Medulla oblongata (tissue), 1 donor: Measurements from ENCODE around the gene NIPAL4.

Source experiments
- DNase-seq: peaks from one replicate; pipeline ENCODE4 v3.0.0-alpha.2; 2015; ENCODE audit errors: extremely low spot score

Gene NIPAL4

DNA sequence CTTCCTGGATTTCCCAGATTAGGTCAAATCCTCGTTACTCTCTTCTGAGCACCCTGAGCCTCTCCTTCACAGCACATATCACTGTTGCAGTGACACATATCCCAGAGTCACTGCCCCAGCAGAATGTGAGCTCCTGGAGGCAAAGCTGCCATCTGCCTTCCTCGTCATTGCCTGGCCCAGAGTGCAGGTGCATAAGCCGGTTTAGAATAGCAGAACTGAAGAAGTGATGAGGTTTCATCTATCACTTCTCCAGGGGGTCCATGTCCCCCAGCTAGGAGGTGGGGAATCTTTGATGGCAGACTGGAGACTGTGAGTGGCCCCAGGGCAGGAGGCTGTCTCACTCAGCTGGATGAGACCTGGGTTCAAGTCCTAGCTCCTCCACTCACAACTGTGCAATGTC lies 25.8 kb downstream of the NIPAL4 start:
- no peak for DNase-seq

DNA sequence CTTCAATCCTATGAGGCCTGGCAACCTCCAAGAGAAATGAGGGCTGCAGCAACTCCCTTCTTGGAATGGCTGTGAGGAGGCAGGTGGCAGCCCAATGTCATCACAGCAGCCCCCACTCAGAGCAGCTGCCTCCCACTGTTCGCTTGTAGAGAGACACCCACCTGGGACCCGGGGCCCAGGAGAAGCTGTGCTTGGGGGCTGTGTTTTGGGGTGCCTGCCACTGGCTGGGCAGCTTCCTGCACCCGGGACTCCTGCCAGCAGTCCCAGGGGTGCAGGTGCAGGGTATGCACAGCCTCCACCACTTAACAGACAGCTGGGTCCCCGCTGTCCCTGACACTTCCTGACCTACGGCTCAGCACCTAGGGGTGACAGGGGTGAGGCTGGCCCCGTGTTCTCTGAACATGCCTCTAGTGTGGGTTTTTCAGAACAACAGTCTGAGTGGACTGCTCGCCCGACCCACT lies 26.2 kb downstream of the NIPAL4 start:
- no peak for DNase-seq

DNA sequence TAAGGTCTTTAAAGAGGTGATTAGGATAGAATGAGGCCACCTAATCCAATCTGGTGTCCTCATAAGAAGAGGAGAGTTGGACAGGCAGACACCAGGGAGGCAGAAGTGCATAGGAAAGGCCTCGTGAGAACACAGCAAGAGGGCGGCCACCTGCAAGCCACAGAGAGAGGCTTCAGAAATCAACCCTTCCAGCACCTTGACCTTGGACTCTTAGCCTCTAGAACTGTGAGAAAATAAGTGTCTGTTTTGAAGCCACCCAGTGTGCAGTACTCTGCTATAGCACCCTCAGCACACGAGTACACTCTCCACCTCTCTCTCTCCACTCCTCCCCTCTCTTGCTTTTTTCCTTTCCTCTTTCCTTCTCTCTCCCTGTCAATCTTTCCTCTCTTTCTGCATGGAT lies 26.8 kb downstream of the NIPAL4 start:
- DNase-seq, result no peak

DNA sequence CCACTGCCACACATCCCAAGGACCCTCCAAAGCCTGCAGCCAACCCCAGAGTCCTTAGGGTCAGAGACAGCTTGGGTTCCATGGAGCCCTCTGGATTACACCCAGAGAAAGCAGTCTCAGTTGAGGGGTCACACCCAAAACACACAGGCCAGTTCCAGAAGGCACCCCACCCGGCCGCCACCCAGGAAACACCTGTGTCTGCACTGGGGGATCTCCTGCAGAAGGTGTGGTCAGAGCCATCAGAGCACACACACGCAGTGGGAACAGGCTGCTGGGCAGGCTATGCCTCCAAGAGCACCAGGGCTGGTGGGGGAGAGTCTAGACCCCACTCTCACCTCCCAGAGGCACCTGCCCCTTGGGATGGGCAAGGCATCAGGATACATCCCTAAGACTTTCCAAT lies 27.3 kb downstream of the NIPAL4 start:
- no peak for DNase-seq

DNA sequence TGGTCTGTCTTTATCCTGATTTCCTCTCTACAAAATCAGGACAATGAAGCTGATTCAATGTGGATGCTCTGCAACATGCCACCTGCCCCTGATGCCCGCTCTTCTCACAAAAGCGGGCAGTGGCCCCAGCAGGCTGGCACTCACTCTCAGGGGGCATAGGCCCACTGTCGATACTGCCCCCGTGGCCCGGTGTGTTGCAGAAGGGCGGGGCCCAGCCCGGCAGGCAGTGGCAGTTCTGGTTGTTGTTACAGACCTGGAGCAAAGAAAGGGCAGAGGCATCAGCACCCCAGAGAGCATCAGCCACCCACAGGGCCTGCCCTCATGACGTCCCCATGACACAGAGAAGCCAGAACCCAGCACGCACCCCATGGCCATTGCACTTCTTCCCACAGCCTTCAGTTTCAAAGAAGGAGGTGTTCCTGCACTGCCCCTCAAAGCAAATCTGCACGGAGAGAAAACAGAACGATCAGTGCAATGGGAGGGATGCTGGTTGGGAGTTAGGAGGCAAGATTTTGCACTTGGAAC lies 31.5 kb downstream of the NIPAL4 start:
- DNase-seq, result no peak

DNA sequence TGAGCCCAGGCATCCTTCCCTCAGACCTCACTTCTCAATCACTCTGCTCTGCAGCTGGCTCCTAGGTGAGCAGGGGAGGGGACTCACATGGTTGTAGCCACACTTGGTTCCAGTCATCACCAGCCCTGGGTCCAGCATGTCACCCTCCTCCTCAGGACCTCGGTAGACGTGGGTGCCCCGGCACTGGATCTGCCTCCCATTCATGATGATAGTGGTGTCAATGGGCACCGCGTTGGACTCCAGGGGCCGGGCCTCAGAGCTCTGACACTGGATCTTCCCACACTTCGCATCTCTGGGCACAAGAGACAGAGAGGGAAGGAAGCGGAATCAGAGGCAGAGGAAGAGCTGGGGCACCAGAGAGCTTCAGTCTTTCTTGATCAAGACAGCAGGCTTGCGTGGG lies 32.9 kb downstream of the NIPAL4 start:
- no peak for DNase-seq

DNA sequence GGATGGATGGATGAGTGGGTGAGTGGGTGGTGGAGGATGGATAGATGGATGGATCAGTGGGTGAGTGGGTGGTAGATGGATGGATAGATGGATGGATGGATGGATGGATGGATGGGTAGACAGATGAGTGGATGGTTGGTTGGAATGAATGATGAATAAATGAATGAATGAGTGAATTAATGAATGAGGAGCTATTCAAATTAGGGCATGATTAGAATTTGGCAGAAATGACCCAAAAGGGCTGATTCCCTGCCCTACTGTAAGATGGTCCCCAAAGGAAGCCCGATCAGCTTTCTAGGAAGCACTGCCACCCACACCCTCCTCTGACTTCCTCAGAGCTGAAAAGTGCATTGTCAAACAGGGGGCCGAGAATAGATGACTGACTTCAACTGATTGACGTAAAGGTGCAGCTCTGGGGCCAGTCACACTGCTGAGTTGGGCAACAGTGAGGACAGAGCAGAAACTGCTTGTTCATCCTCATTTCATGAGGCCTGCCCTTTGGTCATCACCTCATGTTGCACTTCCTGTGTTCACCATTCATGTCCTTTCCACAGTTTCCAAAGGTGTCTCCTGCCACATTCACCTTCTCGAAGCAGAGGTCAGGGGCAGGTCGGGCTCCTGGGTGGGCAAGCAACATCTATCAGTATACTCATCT lies 34.3 kb downstream of the NIPAL4 start:
- no peak for DNase-seq

DNA sequence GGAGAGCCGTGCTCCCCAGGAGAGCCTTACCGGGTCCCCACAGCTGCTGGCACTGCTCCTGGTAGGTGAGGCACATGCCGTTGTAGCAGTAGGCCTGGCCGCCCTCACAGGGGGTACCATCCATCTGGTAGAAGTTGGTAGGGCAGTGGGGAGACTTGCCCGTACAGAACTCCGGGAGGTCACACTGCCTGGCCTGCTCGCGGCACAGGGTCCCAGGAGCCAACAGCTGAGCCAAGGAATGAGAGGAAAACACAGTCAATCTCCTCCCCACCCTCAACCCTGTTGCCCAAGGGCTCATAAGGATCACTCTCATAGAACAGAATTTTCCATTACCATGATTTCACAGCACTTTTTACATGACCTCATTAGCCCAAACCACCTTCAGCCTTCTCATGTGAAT lies 36.9 kb downstream of the NIPAL4 start:
- no peak for DNase-seq

DNA sequence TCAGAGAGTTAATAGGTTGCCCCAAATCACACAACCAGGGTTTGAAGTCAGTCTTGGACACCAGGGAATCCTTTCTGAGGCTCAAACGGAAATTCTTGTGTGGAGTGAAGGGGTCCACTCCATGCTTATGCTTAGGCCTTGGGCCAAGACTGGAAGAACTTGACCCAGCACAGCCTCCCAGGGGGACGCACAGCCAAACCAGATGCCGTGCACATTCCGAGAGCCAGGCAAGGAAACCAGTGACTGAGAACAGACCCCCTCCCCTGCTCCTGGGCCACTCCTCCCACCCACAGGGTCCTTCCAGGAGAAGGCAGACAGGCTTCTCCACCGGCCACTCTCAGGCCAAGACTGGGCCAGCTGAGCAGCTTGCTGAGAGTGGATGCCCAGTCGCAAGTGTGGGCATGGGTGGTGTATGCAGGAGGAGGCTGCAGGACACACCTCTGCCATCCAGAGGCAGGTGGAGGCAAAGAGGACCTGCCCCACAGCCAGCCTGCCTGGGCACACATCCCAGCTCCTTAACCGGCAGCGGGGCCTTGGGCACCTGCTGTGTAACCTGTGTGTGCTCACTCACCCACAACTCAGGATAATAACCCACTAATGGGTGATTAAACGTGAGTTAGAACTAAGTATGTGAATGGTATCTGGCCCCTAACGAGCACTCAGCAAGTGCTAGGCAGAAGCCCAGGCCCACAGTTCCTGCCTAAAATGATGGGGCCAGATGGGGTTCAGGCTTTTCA lies 38.0 kb downstream of the NIPAL4 start:
- DNase-seq, result no peak

DNA sequence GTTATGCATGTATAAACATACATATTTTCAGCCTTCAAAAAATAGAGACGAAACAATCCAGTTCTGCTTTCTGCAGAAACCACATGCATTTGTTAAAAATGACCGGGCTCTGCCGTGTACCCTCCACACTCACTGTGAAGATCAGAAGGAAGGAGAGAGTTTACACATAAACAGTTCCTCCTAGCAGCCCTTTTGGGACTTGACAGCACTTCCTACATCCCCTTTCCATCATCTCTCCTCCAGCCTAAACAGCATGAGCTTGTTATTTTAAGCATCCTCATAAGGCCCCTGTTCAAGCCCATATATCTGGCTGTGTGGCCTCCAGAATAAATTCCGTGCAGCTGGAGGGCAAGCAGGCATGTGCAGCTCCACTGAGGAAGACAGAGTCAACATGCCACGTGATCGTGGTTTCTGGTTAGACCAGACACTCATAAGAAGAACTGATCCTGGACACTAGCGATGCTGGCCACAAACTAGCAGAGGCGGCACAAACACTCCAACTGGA lies 42.2 kb downstream of the NIPAL4 start:
- DNase-seq, result peak; percentile 80

DNA sequence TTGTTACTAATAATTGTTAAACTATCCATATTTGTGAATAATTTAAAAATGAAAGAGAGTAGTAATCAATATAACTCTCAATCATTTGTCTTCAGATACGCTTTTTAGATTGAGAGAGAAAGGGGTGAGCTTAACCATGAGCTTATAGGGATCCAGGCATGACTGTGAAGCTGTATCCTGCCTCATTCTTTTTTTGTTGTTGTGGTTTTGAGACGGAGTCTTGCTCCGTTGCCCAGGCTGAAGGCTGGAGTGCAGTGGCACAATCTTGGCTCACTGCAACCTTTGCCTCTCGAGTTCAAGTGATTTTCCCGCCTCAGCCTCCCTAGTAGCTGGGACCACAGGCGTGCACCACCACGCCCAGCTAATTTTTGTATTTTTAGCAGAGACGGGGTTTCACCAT lies 44.0 kb downstream of the NIPAL4 start:
- no peak for DNase-seq

DNA sequence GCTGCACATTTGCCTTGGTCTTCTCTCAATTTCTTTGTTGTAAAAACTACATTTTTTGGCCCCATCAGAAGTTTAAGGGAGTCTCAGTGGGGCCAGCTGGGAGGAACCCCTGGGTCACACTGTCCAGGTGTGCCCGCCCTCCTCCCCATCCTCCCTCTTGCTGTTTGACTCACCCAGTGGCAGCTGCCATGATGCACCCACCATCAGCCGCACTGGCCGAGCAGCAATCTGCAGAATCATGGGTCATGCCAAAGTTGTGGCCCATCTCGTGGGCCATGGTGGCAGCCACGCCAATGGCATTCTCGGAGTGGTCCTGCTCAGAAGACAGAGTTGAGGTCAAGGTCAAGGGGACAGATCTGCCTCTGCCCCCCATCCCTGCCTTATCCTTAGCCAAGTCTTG lies 45.5 kb downstream of the NIPAL4 start:
- DNase-seq, result no peak

DNA sequence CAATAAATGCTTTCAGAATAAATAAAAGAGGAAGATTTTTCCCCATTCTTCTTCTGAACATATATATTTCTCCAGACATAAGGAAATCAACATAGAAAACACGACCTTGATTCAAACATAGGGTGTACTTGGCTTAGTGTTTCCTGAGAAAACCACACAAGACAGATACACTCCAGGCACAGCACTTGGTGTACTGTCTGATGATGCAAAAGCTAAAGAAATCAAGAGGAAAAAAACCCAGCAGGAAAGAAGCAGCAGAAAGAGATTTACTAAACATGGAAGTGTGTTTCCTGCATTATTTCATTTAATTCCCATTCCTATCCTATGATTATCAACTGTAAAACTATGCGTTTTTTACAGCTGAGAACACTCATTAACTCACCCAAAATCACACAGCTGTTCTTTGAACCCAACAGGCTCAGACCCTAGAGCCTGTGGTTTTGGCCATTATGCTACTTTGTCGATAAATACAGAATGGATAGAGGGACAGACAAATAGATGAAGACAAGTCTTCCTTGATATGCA lies 46.1 kb downstream of the NIPAL4 start:
- DNase-seq, result no peak

DNA sequence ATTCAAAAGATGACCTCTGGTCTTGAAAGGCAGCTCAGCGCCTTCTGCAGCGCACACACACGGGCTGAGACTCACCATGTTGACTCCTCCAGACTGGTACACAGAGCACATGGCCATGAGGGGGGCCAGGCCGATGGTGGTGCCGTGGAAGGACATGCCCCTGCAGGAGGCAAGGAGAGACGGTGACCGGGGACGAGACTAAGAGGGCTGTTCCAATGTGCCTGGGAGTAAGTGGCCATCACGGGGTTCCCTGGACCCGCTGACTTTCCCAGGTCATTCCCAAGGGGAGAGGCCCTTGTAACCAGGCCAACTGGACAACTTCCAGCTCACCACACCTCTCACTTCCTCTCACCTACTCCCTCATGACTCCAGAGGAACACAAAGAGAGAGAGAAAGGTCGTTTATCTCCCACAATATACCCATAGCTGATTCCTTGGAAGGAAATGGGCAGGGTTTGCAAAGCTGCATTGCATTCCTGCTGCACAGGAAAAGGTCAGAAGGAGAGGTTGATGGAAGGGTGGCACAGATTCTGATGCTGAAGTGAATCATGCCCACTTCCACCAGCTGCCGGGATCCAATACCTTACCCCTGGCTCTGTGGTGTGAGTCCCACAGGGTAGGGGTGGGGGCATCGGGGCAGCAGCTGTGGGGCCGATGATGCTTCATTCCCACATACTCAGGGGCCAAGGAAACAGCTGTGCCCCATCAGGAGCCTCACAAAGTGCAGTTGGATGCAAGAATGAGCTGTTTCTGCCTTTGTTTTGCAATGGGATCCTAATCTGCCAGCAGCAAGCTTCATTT lies 47.2 kb downstream of the NIPAL4 start:
- DNase-seq, result no peak

DNA sequence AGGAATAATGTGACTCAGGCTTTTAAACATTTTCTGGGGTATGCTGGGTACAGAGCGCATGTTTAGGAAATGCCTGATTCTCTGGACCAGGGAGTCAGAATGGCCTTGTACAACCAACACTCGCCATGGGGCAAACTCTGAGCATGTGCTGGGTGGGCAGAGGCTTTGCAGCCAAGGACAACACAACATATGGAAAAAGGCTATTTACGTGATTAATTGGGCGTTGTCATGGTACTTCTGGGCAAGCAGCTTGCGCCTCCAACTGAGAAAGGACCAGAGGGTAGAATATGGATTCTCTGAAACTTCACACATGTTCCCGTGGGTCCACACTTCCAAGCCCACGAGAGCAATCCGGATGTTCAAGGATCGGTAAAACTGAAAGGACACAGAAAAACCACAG lies 49.1 kb downstream of the NIPAL4 start:
- DNase-seq, result no peak

DNA sequence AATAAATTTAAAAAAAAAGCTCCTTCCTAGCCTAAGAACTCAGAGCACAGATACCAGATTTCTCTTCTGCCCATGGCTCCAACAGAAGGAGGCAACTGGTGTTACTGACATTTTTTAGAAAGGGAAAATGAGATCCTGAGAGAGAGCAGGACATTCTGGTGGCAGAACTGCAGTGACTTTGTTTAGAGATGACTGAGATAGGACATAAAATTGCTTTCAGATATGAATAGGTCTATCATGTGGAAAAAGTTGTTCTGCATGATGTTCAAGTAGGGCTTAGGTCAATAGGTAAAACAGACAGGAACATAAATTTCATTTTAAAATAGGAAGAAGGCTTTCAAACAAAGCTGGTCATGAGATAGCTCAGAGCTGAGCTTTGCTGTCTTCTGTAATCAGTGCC lies 49.6 kb downstream of the NIPAL4 start:
- no peak for DNase-seq

DNA sequence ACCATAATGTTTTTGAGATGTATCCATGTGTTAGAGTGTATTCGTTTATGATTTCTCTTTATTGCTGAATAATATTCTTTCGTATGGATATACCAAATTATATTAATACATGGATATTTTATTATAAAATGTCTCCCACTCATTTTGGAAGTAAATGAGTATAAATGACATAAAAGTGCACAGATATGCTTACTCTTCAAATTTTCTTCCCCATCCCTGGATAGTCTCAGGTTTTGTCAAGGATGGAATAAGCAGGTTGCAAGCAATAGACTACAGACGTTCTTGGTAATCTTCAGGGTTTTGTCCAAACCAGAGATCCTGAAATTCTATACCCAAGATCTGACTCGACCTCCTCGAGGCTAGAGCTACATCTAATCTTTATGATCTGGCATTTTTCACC lies 50.7 kb downstream of the NIPAL4 start:
- no peak for DNase-seq

DNA sequence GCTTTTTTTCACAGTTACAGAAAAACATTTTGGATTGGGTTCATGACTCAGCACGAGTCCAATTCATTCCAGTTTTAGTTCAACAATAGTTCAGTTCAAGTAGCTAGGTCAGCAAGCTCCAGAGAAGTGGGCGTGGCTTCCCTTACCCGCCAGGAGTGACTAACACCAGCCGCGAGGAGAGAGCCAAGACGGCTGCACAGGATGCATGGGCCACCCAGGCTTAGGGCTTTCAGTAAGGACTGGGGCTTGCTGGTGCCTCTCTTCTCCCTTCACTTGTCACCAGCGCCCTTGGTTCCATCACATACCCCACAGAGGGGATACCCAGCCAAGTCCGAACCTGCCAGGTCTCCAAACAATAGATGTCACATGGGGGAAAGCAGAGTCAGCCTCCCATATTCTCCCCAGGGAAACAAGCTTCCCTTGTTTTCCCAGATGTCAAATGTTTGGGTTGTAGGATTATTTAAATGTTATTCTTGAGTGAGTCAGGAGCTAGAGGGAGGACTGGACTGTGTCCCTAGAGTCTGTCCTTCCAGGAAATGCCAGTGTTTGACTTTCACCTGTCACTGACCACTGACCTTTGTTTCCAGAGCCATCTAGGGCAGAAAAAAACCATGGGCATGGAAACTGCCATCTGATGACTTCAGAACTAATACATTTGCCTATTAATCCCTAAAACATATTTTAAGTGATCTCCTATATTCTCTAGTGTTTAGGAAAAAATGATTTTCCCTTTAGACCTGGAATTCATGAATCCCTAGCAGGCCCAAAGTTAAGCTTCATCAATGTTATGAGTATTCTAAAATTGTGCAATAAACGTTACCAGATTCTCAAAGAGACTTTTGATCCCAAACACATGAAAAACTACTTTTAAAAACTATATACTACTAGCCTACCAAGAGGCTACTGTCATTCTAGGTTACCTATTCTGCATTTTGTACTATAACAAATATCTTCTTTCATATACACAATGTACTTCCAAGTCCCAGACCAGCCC lies 51.9 kb downstream of the NIPAL4 start:
- peak; percentile 78 for DNase-seq

DNA sequence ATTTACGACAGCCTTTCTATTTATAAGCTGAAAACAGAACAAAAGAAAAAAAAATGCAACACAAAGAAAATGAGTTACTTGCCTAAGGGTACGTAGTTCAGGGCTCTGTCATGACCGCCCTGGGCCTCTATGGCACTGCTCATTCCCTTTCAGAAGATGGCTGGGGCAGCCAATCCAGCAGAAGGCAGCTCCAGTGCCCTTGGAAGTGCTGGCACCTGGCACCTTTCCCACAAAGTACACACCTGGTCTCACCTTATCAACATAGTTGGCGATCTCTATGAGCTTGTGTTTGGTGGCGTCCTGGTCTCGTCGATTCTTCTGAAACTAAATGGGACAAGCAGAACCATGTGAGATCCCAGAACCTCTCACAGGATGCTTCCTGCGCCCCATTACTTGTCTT lies 53.2 kb downstream of the NIPAL4 start:
- DNase-seq, result no peak

DNA sequence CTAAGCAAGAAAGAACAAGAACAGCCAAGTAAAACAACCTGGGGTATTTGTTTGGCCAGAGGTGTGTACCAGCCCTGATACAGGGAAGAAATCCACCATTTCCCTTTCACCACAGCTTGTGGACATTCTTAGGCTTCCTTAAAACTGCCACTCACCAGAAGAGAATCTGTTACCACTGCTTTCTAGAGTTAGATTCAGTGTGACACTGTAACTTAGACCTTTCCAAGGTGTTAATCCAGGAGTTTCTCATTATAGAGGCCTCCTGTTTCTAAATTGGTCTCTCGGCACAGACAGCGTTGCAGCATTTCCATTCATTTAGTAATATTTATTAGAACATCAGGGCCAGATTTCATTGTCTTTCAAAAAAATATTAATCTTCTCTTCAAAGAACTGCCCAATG lies 55.0 kb downstream of the NIPAL4 start:
- no peak for DNase-seq

DNA sequence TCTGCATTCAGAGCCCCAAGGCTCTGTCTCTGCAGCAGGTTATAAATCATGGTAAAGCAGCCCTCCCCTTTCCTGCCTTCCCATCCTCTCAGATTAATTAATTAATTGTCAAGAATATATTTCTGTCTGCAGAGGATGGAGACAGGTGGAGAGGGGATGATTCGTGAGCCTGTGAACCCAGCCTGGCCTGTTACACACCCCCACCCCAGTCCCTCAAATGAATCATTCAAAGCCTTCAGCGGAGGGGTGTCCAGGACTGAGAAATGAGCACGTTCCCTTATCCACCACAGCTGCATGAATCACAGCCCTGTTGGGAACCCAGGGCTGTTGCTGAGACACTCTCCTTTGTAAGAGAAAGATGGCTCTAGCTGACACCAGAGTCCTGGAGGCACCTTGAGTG lies 56.0 kb downstream of the NIPAL4 start:
- DNase-seq, result no peak
